Measurements from ENCODE around the gene UBAC2.

DNA sequence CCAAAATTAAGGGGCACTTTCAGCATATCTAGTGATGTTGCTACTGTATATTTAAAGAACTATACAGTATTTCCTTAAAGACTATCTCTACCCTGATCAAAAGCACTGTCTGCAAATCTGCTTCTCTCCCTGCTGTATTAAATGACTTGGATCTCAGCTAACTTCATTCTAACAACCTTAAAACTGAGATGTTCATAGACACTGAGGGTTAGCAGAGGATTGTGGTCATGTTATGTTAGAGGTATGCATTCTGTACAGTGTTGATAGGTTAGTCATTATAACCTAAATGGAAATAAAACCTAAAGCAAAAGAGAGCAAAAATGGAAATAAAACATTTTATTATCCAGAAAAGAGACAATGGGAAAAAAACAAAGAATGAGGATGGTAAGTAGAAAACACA lies 96.7 kb downstream of the UBAC2 start:
- TF ChIP-seq CTCF (conservative IDR thresholded peaks at IDR 0.05) = no peak
- no peak for TF ChIP-seq ZFX (IDR thresholded peaks at IDR 0.05)
